ENCODE data around the gene ST6GALNAC3.
"Not testable (repeated sequence)": the region's sequence is repeated elsewhere in the genome, so short reads cannot be mapped to it uniquely, and the experiment has no call there.

The ST6GALNAC3 gene

DNA sequence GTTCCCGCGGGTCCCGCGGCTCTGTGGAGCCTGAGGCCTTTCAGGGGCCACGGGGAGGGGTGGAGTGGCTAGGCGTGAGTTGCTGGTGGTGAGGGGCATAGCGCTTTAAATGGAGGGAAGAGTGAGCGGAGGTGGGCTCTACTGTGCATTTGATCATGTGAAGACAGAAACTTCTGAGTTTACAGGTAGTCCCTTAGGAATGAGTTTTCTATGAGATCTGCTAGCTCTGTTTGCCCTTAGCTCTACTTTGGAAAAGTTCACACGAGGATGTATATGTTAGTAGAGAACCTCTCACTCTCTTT lies 593 bp downstream of the ST6GALNAC3 start:
- DNase-seq (ENCODE audit: low read depth) = no peak

DNA sequence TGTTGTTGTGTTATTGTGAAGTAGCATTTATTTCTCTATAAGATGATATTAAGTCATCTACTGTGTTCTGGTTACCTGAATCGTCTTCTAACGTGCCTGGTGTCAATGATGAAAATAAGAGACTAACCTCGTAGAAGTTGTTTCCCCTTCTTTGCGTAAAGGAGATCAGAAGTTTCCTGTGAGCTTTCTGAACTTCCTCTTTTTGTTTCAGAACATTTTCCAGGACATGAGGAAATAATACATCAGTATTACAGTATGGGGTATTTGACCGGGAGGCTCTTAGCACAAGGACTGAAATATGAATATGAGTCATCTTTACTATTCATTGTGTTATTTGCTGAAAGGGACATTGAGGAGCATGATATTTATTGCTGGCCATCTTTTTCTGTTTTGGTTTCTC lies 1.3 kb downstream of the ST6GALNAC3 start:
- DNase-seq (ENCODE audit: low read depth) = no peak

DNA sequence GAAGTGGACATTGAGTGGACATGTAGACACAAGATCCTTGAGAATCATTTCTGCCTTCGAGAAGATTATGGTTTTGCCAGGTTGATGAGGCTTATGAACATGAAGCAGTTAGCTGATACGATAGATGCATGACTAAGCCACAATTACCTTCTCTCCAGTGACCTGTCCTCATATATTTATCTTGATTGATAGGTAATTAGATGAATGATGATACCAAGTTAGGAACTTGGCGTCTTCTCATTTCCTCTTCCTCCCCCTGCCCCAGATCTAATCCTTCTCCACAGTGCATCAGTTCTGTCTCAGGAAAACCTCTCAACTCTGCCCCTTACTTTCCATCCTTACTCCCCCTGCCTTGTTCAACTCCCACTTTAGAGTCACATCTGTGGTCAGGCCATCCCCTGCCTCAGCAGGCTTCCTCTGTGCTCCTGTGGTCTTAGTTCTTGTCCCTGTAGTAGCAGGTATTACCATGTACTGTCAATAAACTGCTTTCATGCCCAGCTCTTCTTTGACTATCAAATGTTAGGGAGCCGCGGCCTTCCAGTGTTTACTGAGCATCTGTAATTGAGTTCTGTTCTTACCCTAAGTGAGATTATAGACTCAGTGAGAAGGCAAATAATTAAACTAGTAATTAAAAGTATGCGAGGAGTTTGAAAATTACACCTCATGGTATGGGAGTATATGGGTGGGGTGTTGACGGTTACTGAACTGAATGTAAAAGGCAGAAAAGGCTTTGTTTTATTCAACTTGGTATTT lies 5.1 kb downstream of the ST6GALNAC3 start:
- DNase-seq (ENCODE audit: low read depth) = no peak

DNA sequence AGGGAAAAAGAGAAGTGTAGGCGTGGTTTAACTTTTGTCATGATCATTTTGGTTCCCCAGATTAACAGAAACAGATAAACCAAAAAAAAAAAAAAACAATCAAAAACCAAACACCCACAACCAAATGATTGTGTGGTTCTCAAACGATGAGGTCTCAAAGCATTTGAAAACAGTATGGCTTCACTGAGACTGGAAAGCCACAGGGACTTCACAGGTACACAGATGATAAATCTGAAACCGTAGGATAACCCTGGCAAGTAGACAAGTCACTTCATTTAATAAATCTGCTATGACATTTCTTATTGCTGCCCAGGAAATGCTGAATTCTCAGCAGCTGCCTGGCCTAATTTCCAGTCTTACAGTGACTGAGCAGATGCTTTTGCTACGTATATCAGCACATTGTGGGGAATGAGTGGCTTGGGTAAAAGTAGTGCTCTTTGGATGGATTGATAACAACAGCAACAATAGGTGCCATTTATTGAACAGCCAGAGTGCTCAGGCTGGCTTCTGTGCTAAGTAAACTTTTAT lies 6.1 kb downstream of the ST6GALNAC3 start:
- no peak for DNase-seq (ENCODE audit: low read depth)

DNA sequence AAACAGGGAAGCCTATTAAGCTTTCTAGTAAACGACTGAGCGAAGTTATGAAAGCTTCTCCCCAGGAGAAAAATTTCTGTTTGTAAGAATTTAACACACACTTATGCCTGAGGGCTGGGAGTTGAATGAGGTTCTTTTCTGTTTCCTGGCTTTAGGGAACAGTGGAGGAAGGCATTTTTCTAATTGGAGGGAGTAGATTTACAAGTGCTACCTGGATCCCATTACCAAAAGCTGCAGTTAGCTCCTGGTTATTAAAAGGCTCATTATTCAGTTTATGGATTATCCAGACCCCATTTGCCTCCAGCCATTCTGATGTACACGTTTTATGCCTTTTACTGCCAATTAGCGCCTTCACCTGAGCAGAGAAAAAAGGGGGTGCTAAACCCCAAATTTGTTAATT lies 7.5 kb downstream of the ST6GALNAC3 start:
- DNase-seq (ENCODE audit: low read depth) = no peak

DNA sequence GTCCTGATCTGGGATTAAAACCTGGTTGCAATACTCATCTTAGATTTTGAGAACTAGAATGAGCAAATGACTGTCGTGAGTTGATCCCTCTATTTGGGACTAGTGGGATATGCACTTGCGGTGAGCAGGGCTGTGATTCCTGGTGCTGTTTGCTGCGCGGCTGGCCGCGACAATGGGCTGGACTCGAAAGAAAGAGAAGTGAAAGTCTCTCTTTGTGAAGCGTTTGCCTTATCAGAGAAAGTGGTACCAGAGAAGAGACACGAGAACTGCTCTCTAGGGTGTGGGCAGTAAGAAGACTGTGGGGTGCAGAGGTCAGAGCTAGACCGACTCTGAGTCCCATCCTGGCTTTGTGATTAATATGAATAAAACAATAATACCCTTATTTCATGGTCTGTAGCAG lies 8.6 kb downstream of the ST6GALNAC3 start:
- DNase-seq (ENCODE audit: low read depth) = no peak

DNA sequence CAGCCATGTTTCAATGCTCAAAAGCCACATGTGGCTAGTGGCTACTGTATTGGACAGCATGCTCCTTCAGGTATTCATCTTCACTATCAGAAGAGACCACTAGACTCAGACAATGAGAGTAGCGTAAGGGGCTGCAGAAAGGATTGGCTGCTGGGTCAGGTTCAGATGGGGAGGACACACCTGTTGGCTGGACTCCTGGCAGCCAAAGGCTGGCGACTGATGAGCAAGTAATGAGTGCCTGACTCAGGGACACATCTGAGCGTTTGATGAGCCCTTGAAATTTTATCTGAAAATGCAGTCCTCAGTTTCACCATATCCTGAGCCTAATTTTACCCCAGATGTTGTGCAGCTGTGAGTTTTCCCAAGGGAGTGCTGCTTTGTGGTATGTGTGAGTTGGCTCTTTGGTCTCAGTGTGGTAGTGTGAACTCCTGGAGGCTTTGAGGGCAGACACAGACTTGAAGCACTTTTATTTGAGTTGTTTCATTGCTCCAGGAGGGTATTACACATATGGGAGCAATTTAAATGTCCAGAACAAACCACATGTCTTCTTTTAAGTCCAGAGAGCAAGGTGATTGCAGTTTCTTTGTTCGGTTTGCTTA lies 9.6 kb downstream of the ST6GALNAC3 start:
- no peak for DNase-seq (ENCODE audit: low read depth)

DNA sequence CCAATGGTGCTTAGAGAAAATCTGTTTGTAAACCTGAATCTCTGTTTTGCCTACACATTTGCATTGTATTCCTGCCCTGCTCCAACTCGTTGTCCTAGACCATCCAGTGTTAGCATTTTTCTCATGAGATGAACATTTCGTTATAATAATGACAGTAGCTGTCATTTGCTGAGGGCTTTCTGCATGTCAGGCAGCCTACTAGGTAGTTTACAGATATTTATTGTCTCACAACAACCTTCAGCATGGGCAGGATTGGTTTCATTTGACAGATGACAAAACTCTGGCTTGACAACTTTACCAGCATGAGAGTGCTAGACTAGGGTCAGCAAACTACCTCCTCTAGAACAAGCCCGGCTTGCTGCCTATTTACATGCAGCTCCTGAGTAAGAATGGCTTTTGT lies 10.1 kb downstream of the ST6GALNAC3 start:
- DNase-seq (ENCODE audit: low read depth) = no peak

DNA sequence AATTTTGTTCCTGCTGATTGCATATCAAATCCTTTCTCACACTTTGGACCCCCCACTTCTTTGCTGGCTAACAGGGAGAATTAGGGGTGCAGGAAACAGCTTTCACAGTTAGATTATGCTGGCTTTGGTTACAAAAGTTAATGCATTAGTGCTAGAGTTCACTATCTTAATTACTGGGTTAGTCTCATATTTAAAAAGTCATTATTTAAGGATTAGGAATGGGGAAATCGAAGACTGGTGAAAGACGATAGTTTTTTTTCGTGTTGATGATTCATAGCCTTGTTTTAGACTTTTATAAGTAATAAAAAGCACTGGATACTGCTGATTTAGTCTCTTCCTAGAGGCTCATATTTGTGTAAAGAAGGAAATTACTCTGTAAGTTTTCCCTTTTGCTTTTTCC lies 11.6 kb downstream of the ST6GALNAC3 start:
- DNase-seq (ENCODE audit: low read depth) = no peak

DNA sequence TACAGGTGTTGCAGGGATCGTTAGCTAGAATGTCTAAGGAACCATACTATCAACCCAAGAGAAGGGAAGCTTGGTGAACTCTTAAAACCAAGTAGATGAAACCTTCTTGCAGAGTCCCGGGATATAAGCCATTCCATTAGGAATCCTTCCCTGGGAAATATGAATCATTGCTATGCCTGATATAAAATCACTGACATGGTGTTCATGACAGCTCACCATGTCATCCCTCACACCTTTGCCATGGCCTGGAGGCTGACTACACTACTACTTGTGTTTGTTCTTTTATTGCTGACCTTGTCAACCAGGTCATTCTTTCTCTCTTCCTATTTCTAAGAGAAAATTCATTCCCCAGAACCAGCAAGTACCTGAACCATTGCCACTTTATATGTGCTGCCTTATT lies 12.1 kb downstream of the ST6GALNAC3 start:
- no peak for DNase-seq (ENCODE audit: low read depth)

DNA sequence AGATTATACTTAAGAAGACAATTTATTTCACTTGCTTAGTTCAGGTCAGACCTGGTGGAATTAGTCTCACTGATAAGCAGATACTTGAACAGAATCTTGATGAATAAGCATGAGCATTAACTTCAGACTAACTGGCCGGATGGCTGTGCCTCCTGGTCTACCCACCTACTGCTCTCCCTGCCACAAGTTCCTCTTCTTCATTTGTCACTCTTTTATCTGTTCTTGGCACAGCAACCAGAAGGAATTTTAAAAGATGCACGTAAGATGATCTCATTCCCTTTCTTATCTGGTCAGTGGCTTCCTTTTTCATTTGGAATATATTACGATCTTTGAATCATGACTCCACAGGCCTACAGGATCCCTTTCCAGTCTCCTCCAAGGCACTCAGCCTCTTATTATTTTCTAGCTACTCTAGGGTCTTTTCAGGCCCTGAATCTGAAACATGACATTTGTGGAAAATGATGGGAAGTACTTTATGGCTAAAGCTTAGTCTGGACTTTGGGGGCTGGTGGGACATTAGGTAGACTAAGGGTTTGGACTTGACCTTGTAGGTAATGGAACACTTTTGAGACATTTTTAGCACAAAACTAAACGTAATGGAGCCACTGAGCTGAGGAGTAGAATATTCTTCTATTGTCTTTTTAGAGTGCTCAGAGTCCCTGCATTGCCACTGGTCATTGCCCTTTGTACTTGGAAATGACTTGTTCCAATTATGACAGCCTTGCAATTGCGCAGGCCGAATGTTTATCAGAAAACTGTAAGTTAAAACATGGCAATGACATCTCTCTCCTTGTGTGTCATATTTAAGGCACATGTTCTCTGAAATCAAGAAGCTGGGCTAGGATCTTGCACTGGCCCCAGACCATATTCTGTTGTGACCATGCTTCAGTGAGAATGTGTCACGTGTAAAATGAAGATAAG lies 16.0 kb downstream of the ST6GALNAC3 start:
- DNase-seq (ENCODE audit: low read depth) = no peak

DNA sequence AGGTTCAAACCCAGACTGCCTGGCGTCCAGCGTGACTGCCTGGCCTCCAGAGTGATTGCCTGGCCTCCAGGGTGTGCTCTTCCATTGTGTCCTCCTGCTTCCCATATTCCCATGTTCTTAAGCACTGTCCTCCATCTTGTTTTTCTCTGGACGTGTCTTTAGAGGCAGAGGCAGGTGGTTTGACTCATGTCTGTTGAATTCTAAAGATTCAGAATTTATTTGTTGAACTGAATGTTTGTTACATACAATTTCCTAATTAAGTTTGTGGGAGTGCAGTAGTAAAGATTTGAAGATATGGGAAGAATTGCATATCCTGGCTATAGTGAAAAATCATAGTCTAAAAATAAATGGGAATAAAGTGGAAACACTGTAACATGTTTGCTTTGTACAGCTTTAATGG lies 18.3 kb downstream of the ST6GALNAC3 start:
- DNase-seq (ENCODE audit: low read depth) = no peak

DNA sequence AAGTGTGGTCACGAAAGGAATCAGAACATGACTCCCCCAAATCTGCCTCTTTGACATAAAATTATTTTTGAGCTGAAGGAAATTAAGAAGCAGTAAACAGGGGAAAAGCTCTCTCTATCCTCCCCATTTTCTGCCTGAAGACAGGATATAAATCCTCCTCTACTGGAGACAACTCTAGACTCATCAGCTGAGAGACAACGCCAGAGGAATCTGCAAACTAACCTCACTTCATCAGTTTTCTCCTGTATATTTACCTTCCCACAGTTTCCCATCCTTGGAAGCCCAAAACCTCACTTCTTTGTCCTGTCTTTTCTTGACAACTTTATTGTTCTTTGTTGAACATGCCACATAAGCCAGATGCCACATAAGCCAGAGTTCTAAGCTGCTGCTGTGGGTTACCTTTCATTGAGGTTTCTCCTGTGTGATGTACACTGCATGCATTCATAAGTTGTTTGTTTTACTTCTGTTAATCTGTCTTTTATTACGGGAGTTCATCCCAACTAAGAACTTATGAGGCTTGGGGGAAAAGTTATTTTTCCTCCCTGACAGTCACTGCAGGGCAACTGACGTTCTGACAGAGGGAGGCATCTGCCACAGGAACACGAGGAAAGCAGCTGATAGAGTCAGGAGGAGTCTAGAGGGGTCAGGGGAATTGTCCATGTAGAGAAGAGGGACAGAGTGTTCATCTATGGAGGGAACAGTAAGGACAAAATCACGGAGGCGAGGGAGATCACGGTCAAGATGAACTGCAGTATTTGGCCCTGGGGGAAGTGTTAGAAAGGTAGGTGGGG lies 19.2 kb downstream of the ST6GALNAC3 start:
- no peak for DNase-seq (ENCODE audit: low read depth)

DNA sequence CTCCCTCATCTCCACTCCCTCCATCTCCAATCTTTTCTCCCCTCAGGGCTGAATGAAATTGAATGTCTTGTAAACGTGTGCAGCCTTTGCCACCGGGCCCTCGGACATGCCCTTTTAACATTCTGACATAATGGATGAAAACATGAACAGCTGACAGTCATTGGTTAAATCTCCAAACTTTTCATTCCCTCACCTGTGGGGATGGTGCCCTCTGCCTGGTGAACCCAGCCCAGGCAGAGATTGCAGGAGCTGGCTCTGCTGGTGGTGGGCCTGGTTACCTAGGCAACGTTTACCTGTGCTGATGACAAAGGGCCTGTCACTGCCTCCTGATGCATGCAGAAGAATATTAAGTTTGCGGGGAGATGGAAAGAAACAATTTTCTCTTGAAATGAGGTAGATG lies 21.3 kb downstream of the ST6GALNAC3 start:
- no peak for DNase-seq (ENCODE audit: low read depth)

DNA sequence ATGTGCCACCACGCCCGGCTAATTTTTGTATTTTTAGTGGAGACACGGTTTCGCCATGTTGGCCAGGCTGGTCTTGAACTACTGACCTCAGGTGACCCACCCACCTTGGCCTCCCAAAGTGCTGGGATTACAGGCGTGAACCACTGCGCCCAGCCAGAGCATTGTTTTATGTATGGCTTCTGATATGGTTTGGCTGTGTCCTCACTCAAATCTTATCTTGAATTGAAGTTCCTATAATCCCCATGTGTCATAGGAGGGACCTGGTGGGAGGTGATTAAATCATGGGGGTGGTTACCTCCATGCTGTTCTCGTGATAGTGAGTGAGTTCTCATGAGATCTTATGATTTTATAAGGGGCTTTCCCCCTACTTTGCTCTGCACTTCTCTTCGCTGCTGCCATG lies 22.5 kb downstream of the ST6GALNAC3 start:
- not testable (repeated sequence) for DNase-seq (ENCODE audit: low read depth)

DNA sequence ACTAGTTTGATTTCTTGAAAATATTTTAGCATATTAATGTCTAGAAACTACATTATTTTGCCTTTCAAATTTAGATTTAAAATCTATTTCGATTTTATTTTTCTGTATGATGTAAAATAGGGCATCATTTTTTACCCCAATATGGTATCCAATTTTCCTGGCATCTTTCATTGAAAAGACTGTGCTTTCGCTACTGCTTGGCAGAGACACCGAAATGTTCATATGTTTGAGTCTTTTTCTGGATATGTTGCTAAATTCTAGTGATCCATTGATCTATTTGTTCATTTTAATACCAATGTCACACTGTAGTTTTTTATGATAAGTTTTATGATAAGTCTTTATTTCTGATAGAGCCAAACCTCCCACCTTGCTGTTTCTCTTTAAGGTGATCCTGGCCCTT lies 24.3 kb downstream of the ST6GALNAC3 start:
- no peak for DNase-seq (ENCODE audit: low read depth)

DNA sequence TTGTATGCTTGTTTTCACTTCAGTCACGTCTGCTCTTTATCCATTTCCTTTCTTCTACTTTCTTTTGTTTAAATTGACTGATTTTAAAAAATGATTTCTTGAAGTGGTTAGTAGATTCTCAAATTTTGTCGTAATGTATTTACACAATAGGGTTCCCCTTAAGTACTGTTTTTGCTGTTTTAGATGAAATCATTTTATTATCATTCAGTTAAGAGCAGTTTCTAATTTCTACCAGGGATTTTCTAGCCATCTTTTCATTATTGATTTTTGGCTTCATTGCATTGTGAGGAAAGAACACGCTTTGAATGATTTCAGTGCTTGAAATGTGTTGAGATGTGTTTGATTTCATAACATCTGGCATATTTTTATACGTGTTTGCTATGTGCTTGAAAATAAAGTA lies 27.0 kb downstream of the ST6GALNAC3 start:
- no peak for DNase-seq (ENCODE audit: low read depth)

DNA sequence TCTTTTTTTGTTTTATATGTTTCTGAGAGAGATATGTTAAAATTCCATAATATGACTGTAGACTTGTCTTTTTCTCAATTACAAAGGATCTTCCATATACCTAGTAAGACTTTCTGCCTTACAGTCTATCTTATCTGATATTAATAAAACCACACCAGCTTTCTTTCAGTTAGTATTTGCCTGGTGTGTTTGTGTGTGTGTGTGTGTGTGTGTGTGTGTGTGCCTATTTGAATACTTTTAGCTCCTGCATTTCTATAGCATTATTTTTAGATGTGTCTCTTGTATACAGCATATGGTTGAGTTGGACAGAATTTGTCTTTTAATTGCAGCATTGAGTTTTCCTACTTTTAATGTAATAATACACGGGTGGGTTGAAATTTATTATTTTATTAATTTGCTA lies 27.5 kb downstream of the ST6GALNAC3 start:
- DNase-seq (ENCODE audit: low read depth) = no peak

DNA sequence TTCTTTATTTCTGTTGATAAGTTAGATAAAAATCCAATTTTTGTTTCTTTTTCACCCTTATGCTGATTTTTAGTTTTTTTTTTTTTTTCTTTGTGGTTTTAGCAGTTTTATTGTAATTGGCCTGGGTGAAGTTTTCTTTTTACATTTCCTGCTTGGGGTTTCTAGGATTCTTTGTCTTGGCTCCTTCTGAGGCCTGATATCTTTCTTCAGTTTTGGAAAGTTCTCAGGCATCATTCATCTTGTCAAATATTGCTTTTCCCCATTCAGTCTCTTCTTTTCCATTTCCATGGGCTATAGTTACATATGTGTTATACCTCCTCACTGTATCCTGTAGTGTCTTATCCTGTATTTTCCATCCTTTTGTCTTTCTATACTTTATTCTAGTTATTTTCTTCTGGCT lies 28.5 kb downstream of the ST6GALNAC3 start:
- DNase-seq (ENCODE audit: low read depth) = no peak

DNA sequence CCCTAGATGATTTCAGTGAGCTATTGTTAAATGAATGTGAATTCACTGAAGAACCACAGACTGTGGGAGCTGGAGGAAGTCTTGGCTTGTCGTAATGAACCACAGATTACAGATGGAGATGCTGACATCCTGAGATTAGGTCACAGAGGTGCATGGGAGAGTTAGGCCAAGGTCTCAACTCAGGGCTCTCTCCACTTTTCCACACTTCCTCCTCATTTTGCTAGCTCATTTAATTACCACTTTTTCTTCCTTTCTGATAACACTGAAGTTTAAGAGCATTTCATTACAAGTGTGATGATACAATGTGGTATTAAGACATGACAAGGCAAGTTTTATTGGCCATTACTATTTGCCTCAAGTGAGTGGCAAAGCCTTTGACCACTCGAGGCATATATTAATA lies 30.8 kb downstream of the ST6GALNAC3 start:
- no peak for DNase-seq (ENCODE audit: low read depth)

DNA sequence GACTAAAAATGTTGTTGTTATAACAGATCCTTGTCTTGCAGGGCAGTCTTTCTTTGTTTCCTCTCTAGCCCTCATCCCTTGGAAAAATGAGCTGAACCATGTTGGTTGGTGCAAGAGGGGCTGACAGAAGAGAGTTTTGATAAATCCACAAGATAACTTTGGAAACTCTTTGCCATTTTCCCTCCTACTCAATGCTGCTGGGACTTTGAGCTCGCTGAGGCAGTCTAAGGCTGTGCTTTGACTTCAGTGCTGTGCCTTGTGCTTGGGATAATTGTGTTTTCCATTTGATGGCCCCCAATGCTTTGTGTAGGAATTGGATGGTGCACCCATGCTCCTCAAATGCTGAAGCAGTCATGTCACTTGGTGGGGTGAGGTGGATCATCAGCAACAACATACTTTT lies 31.7 kb downstream of the ST6GALNAC3 start:
- no peak for DNase-seq (ENCODE audit: low read depth)

DNA sequence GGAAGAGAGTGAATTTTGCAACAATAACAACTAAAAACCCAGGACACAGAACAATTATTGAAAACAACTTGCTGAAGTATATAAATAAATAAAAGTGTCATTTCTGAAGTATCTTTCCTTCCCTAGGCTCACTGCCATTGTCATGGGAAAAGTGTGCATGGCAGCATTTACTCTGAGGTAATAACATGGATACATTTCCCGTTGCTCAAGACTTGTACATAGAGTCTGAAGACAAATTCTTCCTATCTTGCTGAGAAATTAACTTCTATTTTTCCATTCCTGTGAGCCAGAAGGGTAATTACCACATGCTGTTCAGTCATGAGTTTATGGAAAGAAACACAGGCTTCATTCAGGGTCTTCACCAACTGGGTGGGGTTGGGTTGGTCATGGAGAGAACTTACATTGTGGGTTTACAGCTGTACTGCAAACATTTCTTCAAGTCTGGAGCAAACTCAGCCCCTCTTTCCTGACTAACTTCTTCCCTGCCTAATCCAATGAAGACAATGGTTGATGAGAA lies 32.2 kb downstream of the ST6GALNAC3 start:
- no peak for DNase-seq (ENCODE audit: low read depth)
